ENCODE results near the gene RHOH.

GRCh38 chr4:40200875-40201801 is 4.3 kb downstream of the RHOH start:
- TF ChIP-seq, protein P1, sequence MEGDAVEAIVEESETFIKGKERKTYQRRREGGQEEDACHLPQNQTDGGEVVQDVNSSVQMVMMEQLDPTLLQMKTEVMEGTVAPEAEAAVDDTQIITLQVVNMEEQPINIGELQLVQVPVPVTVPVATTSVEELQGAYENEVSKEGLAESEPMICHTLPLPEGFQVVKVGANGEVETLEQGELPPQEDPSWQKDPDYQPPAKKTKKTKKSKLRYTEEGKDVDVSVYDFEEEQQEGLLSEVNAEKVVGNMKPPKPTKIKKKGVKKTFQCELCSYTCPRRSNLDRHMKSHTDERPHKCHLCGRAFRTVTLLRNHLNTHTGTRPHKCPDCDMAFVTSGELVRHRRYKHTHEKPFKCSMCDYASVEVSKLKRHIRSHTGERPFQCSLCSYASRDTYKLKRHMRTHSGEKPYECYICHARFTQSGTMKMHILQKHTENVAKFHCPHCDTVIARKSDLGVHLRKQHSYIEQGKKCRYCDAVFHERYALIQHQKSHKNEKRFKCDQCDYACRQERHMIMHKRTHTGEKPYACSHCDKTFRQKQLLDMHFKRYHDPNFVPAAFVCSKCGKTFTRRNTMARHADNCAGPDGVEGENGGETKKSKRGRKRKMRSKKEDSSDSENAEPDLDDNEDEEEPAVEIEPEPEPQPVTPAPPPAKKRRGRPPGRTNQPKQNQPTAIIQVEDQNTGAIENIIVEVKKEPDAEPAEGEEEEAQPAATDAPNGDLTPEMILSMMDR (IDR thresholded peaks at IDR 0.05 in 8 of 11, conservative IDR thresholded peaks at IDR 0.05 in 3 of 11), result no peak
- TF ChIP-seq POLR2A (IDR thresholded peaks at IDR 0.05), result no peak

Data from spleen (tissue), 7 donors.